Stimulated activated CD8-positive, alpha-beta memory T cell treated with anti-CD3 and anti-CD28 coated beads, Interleukin-12 subunit alpha, Interleukin-12 subunit beta, amount 100 ng/mL, for 24 hours (primary cell): ENCODE results near the gene IGLL1.

ENCODE experiments used
- DNase-seq: peaks from one replicate; pipeline ENCODE4 v3.0.0-alpha.2; 2020; ENCODE audit errors: extremely low read depth

IGLL1 gene

DNA sequence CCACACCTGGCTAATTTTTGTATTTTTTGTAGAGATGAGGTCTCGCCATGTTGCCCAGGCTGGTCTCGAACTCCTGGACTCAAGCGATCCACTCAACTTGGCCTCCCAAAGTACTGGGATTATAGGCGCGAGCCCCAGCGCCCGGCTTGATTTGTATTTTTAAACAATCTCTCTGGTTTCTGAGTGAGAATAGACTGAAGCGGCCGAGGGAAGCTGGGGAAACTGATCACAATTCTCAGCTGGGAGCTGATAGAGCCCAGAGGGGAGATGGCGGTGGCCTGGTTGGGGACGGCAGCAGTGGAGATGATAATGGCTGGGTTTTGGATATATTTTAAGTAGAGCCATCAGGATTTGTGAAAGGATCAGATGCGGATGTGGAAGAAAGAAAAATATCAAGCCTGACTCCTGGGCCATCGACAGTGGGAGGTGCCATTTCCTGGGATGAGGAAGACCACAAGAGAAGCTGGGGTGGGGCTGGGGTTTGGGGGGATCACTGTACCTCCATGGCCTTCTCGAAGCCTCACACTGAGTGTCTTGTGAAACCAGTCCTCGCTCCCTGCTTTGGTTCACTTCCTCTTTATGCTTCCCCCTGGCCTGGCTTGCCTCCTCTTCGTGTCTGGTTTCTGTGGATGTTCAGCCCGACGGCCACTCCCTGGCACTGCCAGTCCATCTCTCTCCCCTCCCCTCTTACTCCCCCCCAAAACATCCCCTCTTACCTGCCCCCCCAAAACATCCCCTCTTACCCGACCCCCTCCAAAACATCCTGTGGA, 51.9 kb downstream of the IGLL1 start:
- DNase-seq = no peak

- no peak for DNase-seq
These were observed 53.3 kb downstream of the IGLL1 start for GRCh38 chr22:23526596-23527316.

DNA sequence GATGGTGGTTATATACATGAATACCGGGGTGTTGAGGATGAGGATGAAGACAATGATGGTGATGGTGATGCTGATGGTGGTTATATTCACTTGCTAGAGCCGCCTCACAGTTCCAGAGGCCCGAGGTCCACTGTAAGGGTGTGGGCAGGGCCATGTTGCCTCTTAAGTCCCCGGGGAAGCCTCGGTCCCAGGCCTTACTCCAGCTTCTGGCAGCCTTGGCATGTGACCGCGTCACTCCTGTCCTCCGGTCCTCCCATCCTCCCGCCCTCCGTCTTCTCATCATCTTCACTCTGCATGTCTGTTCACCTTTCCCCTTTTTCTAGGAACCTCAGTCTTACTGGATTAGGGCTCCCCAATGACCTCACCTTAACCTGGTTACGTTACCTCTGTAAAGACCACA, 54.6 kb downstream of the IGLL1 start:
- no peak for DNase-seq

GRCh38 chr22:23524226-23524625, 55.9 kb downstream of the IGLL1 start:
- no peak for DNase-seq

DNA sequence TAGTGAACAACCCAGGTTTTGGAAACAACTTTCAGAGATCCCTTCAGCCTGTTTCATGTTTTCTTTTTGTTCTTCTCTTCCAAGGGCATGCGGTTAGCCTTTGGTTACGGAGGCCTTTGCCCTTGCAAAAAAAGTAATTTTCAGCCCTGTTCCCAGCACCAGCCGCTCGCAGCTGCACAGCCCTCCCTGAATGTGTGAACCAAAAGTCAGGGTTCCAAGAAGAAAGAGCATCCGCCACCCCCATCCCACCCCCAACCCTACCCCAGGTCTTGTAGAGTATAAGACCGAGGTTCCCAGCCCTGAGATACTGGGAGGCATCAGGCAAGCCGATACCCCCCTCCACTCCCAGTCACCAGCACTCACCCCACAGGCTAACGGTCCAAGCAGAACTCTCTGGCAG, 56.4 kb downstream of the IGLL1 start:
- DNase-seq = no peak
